Measurements from ENCODE around the gene RAPGEF1.

Gene RAPGEF1

DNA sequence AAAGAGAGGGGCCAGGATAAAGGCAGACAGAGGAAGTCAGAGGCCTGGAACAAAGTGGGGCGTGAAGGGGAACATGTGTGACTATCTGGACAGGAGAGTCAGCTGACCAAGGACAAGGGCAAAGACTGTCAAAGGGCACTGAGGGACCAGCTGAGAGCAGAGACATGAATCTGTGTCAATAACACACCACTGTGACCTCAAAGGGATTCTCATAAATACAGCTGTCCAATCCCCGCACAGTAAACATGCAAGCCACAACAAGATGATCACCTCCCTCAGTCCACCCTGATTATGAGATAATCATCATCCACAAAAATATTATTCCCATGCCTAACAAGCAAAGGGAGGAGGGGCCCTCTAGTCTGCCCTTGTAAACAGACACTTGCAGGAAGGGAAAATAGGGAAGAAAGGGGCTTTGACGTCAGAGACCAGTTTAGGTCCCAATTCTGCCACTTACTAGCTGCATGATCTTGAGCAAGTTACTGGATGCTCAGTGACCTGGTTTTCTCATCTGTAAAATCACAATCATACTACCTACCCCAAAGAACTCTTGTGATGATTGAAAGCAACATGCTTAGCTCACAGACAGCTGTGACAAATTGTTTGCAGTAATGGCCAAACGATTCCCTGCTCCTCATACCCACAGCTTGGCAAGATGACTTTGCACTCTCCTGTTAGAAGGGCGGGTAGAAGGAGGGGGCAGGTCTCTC, 41.8 kb downstream of the RAPGEF1 start:
- DNase-seq (ENCODE audit: low read depth), result no peak
- TF ChIP-seq, protein P1, sequence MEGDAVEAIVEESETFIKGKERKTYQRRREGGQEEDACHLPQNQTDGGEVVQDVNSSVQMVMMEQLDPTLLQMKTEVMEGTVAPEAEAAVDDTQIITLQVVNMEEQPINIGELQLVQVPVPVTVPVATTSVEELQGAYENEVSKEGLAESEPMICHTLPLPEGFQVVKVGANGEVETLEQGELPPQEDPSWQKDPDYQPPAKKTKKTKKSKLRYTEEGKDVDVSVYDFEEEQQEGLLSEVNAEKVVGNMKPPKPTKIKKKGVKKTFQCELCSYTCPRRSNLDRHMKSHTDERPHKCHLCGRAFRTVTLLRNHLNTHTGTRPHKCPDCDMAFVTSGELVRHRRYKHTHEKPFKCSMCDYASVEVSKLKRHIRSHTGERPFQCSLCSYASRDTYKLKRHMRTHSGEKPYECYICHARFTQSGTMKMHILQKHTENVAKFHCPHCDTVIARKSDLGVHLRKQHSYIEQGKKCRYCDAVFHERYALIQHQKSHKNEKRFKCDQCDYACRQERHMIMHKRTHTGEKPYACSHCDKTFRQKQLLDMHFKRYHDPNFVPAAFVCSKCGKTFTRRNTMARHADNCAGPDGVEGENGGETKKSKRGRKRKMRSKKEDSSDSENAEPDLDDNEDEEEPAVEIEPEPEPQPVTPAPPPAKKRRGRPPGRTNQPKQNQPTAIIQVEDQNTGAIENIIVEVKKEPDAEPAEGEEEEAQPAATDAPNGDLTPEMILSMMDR (IDR thresholded peaks at IDR 0.05; ENCODE audit: low read depth, low read length, missing control alignments), result no peak
- no peak overlapping the region for H3K4me3 ChIP-seq (ENCODE audit: low read depth, low read length)

DNA sequence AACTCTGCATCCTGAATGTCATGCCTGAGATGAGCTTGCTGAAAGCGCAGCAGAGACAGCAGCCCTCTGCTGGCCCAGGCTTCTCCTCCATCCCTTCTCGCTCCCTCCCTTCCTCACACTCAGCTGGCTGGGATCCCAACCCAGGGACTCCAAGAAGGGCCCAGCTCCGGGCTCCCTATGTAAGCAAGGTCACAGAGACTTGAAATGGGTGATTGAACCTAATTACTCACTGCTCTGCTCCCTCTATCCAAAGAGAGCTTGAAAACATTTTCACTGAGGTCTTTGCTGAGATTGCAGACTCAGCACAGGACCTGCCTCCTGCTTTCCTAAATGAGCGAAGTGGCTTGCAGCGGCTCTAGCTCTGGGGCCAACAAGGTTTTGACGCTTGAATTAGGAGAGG, 42.8 kb downstream of the RAPGEF1 start:
- TF ChIP-seq, protein P1 (IDR thresholded peaks at IDR 0.05; ENCODE audit: low read depth, low read length, missing control alignments), result no peak
- H3K4me3 ChIP-seq (ENCODE audit: low read depth, low read length), result no peak overlapping the region
- no peak for DNase-seq (ENCODE audit: low read depth)

DNA sequence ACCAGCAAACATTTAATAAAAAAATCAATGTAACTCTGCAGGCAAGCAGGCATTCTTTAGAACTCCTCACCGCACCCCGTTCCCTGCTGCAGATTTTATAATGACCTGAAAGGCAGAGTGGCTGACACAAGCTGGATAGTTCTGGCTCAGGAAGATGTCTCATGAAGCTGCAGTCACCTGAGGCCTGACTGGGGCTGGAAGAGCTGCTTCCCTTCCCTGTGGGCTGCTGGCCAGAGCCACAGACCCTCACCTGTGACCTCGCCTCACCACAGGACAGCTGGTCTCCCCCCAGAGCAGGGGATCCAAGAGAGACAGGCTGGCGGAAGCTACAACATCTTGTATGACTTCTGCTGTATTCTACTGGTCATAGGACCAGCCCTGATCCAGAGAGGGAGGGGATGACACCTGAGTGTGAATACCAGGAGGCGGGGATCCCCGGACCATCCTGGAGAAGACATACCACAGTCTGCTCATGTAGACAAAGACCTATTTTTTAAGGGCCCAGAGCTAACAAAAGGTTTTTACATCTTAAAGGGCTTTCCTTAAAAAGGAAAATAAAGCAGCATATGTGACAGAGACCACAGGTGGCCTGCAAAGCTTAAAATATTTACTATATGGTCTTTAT, 43.9 kb downstream of the RAPGEF1 start:
- no peak for DNase-seq (ENCODE audit: low read depth)
- no peak overlapping the region for H3K4me3 ChIP-seq (ENCODE audit: low read depth, low read length)
- TF ChIP-seq, protein P1 (IDR thresholded peaks at IDR 0.05; ENCODE audit: low read depth, low read length, missing control alignments), result no peak

DNA sequence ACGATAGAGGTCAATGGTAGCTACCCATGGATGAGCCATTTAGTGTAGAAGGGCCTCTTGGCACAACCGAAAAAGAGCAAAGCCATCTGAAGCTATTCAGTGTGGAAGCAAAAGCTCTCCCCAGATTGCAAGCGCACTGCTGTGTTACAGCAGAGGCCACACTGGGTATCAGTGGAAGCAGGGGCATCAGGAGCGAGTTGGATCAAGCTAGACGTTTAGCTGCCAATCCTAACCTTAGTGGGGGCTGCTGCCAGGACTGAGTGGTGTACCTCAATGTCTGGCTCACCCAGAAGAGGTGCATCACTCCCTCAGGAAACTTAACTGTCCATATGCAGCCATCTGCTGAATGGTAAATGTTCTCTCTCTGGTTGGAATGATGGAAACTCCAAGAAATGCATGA, 44.5 kb downstream of the RAPGEF1 start:
- TF ChIP-seq, protein P1 (IDR thresholded peaks at IDR 0.05; ENCODE audit: low read depth, low read length, missing control alignments), result no peak
- no peak for DNase-seq (ENCODE audit: low read depth)
- no peak overlapping the region for H3K4me3 ChIP-seq (ENCODE audit: low read depth, low read length)

DNA sequence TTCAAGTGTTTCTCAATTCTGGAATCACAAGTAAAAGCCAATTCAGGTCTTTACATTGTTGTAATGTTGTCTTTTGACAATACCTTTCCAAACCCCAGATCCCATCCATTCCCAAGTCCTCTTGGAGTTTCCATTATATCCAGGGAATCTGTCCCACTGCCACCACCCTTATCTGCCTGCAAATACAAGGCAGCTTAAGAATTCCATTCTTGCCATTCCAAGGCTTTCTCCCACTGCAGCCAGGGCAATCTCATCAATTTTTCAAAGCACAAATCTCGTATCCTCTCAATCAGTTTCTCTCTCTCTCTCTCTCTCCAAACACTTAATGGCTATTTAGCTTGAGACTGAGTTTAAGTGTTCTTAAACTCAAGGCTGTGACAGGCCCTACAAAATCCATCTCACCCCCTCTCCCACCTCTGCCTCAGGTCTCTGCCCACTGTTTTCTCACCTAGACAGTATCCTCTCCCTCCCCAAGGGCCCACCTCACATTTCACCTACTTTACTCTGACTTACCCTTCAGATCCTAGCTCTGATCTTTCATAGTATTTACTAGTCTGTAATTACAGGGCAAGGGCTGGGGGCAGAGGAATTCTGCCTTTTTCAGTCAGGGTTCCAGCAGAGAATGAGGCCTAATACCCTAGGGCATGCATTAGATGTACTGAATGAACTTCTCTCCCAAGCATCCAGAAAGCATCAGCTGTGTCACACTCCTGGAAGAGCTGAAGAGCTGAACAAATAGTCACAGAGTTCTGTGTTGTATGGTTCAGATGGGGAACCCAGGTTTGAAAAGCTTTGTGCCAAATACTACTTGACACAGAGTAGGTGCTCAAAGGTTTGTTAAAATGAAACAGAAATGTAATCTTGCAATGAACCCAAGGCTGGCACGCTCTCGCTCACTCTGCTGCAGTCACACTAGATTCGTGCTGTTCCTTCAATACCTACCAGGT, 46.0 kb downstream of the RAPGEF1 start:
- no peak for DNase-seq (ENCODE audit: low read depth)
- TF ChIP-seq, protein P1 (IDR thresholded peaks at IDR 0.05; ENCODE audit: low read depth, low read length, missing control alignments), result no peak

DNA sequence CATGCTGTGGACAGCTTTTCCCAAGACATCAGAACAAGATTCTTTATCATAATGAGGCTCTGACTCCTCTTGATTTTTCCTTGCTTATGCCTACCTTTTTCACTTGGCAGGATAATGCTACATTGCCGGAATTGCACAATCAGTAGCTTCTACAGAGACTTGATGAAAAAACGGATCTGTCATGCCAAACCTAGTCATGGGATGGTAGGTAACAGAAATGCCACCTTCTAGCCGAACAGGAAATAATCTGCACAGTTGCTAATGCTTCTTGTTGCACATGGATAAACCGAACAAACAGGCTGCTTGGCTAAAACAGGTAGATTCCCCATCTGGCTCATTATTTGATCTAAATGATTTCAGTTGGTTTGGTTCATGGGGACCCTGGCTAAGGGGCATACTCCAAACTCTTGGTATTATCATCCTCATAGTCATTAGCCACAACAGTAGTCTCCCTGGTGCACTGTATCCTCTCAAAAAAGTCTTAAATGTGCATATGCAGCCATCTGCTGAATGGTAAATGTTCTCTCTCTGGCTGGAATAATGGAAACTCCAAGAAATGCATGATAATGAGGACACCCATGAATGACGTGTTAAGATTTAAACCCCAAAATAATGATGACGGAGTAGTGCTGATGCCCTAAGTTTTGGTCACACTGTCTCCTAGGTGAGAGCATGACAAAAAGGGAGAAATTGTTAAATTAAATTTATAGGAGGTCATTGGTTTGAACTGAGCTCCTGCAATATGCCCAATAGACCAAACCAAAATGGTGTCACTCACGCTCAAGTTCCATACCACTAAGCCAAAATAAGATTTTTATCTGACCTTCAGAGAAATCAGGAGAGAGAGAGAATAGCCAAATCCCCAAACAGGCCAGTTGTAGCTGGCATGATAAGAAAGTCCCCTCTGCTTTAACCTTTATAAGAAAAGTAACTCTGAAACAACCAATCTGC, 47.0 kb downstream of the RAPGEF1 start:
- TF ChIP-seq, protein P1 (IDR thresholded peaks at IDR 0.05; ENCODE audit: low read depth, low read length, missing control alignments), result no peak
- no peak for DNase-seq (ENCODE audit: low read depth)
- H3K4me3 ChIP-seq (ENCODE audit: low read depth, low read length), result no peak overlapping the region

More for the DNA sequence above, 46.0 kb downstream of the RAPGEF1 start:
- no peak overlapping the region for H3K4me3 ChIP-seq (ENCODE audit: low read depth, low read length)
